GM23338 (cell line): ENCODE results near the gene SSR3.

Experiments
- EZH2 ChIP-seq: fragments of 200-600 bp; sonication (generic); IDR thresholded peaks from one replicate; pipeline ENCODE4 v1.8.0; 2017; ENCODE audit warnings: antibody characterized with exemption, mild to moderate bottlenecking, low read depth; ENCODE audit not compliant: unreplicated experiment
- EZH2phosphoT487 ChIP-seq: fragments of 200-600 bp; sonication (generic); IDR thresholded peaks from one replicate; pipeline ENCODE4 v1.8.1; 2018; ENCODE audit warnings: antibody characterized with exemption; ENCODE audit not compliant: unreplicated experiment
- POLR2AphosphoS5 ChIP-seq: IDR thresholded peaks from 2 replicates; pipeline ENCODE4 v1.6.1; 2016; ENCODE audit warnings: antibody characterized with exemption, low read depth
- TF ChIP-seq, protein P1 (sequence below), 2 experiments: fragments of 200-600 bp in 1 of 2; sonication (generic) in 1 of 2; conservative IDR thresholded peaks; 2 replicates each; pipeline versions ENCODE4 v1.5.1 to v1.6.1; 2016 to 2017; ENCODE audit warnings: antibody characterized with exemption in 2 of 2, low read depth in 2 of 2, mild to moderate bottlenecking in 2 of 2, moderate library complexity in 1 of 2

GRCh38 chr3:156577736-156578135, 22.8 kb upstream of the SSR3 start:
- TF ChIP-seq, protein P1, sequence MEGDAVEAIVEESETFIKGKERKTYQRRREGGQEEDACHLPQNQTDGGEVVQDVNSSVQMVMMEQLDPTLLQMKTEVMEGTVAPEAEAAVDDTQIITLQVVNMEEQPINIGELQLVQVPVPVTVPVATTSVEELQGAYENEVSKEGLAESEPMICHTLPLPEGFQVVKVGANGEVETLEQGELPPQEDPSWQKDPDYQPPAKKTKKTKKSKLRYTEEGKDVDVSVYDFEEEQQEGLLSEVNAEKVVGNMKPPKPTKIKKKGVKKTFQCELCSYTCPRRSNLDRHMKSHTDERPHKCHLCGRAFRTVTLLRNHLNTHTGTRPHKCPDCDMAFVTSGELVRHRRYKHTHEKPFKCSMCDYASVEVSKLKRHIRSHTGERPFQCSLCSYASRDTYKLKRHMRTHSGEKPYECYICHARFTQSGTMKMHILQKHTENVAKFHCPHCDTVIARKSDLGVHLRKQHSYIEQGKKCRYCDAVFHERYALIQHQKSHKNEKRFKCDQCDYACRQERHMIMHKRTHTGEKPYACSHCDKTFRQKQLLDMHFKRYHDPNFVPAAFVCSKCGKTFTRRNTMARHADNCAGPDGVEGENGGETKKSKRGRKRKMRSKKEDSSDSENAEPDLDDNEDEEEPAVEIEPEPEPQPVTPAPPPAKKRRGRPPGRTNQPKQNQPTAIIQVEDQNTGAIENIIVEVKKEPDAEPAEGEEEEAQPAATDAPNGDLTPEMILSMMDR (conservative IDR thresholded peaks at IDR 0.05; ENCODE audit: low read depth in 2 of 2): no peak
- TF ChIP-seq POLR2AphosphoS5 (no peak), EZH2 (no peak), EZH2phosphoT487 (no peak)
